Activated naive CD8-positive, alpha-beta T cell treated with anti-CD3 and anti-CD28 coated beads, Interleukin-2, amount 10 ng/mL, durations not matched to agents 7 days and 5 days (primary cell): Measurements from ENCODE around the gene SORCS2. TPM values are rescaled to one million over a fixed set of nuclear protein-coding genes. Genes with fewer than 3 reads are reported as not detected.

Source experiments
- ATAC-seq: fragments of 150-1000 bp; cut with Tn5 transposase; one replicate; pipeline ENCODE4 v1.10.0; 2021; ENCODE audit warnings: low read depth, moderate library complexity
- POLR2A ChIA-PET: fragments of 350-600 bp; sonication (Branson Sonifier 250); formaldehyde crosslinking; loops from one replicate; lab custom pipeline; 2021; ENCODE audit warnings: antibody characterized with exemption; lab: Charles Lee
- DNase-seq: peaks from one replicate; pipeline ENCODE4 v3.0.0; 2021
- H3K27ac Mint-ChIP-seq: one replicate; pipeline ENCODE4 v1.8.0; 2022; ENCODE audit warnings: mild to moderate bottlenecking, mixed read lengths
- H3K27me3 Mint-ChIP-seq: one replicate; pipeline ENCODE4 v1.8.0; 2022; ENCODE audit warnings: mild to moderate bottlenecking, moderate library complexity, mixed read lengths
- H3K36me3 Mint-ChIP-seq: one replicate; pipeline ENCODE4 v1.8.0; 2021; ENCODE audit warnings: mild to moderate bottlenecking, mixed read lengths
- H3K4me1 Mint-ChIP-seq: one replicate; pipeline ENCODE4 v1.8.0; 2021; ENCODE audit warnings: mixed read lengths
- H3K4me3 Mint-ChIP-seq: one replicate; pipeline ENCODE4 v1.8.0; 2022; ENCODE audit warnings: mild to moderate bottlenecking, moderate library complexity, mixed read lengths
- H3K9me3 Mint-ChIP-seq: one replicate; pipeline ENCODE4 v1.8.0; 2021; ENCODE audit warnings: mixed read lengths
- total RNA-seq, 2 experiments: library from RNA; stranded (reverse); gene quantifications; one replicate each; pipeline ENCODE4 v1.2.3, GENCODE V29; 2021

The SORCS2 gene
- total RNA-seq, 2 experiments from 2014 or later = not detected

GRCh38 chr4:7657545-7658297 lies 465.4 kb downstream of the SORCS2 start:
- ATAC-seq = no peak
- H3K36me3 Mint-ChIP-seq = no peaks in the 10 kb centered on the region
- no peak overlapping the region for H3K4me3 Mint-ChIP-seq

DNA sequence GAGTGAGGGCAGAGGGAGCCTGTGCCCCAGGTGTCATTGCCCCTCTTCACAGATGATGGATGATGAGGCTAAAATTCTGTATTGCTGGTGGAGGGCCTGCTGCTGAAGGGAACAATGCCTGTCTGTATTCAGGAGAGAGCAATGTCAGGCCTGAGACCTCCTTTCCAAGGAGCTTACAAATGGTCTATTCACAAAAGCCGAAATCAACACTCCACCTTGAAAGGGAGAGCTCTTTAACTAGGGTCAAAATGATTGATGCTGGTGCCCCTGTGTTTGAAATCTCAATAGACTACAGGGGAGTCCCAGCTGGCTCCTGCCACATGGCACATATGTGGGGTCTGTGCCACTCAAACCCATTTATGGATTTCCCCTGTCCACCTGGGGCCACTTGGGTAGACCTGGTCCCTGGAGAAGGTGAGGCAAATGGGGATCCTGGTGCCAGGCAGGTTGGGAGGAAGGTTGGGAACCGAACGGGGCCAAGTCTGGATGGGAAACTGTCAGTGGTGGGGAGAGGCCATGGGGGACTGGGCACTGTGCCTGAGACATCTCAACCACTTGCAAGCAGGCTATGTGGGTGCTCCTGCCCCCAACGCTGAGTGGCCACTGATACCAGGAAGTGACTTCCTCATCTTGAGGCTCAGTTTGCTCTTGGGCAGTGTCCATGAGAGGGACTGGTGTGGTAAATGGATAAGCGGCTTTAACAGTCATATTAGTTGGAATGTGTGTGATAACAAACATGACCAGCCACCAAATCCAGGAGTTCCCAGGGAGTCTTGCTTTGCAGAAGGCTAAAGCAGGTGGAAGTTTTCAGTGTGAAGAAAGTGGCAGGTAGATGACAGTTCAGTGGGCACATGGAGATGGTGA lies 466.2 kb downstream of the SORCS2 start:
- DNase-seq (no peak), ATAC-seq (no peak)
- POLR2A ChIA-PET = no interaction called here
- Mint-ChIP-seq H3K4me3 (no peak overlapping the region), H3K36me3 (no peaks in the 10 kb centered on the region), H3K27me3 (peaks cover 13% of the 10 kb centered on the region), H3K9me3 (no peaks in the 10 kb centered on the region), H3K4me1 (peaks cover 5% of the 10 kb centered on the region), H3K27ac (no peak overlapping the region)

More at GRCh38 chr4:7657545-7658297, 465.4 kb downstream of the SORCS2 start:
- no peaks in the 10 kb centered on the region for H3K9me3 Mint-ChIP-seq
- DNase-seq = no peak
- POLR2A ChIA-PET = no interaction called here
- no peak overlapping the region for H3K27ac Mint-ChIP-seq
- peaks cover 2% of the 10 kb centered on the region for H3K4me1 Mint-ChIP-seq
- H3K27me3 Mint-ChIP-seq = peaks cover 13% of the 10 kb centered on the region

- H3K27ac Mint-ChIP-seq = no peak overlapping the region
- H3K9me3 Mint-ChIP-seq = no peaks in the 10 kb centered on the region
- H3K27me3 Mint-ChIP-seq = peaks cover 10% of the 10 kb centered on the region
- ATAC-seq = no peak
- H3K4me3 Mint-ChIP-seq = no peak overlapping the region
- no peaks in the 10 kb centered on the region for H3K36me3 Mint-ChIP-seq
- POLR2A ChIA-PET = no interaction called here
- no peak for DNase-seq
- H3K4me1 Mint-ChIP-seq = peaks cover 5% of the 10 kb centered on the region
Observed at GRCh38 chr4:7659429-7660175, 467.3 kb downstream of the SORCS2 start.

GRCh38 chr4:7660176-7661039 lies 468.1 kb downstream of the SORCS2 start:
- POLR2A ChIA-PET = no interaction called here
- no peak for DNase-seq
- ATAC-seq = no peak
- Mint-ChIP-seq H3K27ac (no peak overlapping the region), H3K4me3 (no peak overlapping the region), H3K9me3 (no peaks in the 10 kb centered on the region), H3K36me3 (no peaks in the 10 kb centered on the region), H3K27me3 (peaks cover 5% of the 10 kb centered on the region), H3K4me1 (peaks cover 5% of the 10 kb centered on the region)

- H3K9me3 Mint-ChIP-seq = no peaks in the 10 kb centered on the region
- no peak overlapping the region for H3K27ac Mint-ChIP-seq
- DNase-seq (no peak), ATAC-seq (no peak)
- POLR2A ChIA-PET = no interaction called here
- H3K36me3 Mint-ChIP-seq = no peaks in the 10 kb centered on the region
- no peak overlapping the region for H3K4me3 Mint-ChIP-seq
- H3K27me3 Mint-ChIP-seq = peaks cover 2% of the 10 kb centered on the region
- H3K4me1 Mint-ChIP-seq = peaks cover 5% of the 10 kb centered on the region
Observed at GRCh38 chr4:7661066-7661748, 468.9 kb downstream of the SORCS2 start.

GRCh38 chr4:7661846-7662506 lies 469.6 kb downstream of the SORCS2 start:
- H3K9me3 Mint-ChIP-seq = no peaks in the 10 kb centered on the region
- no peaks in the 10 kb centered on the region for H3K27me3 Mint-ChIP-seq
- ATAC-seq (no peak), DNase-seq (no peak)
- H3K27ac Mint-ChIP-seq = no peak overlapping the region
- no peak overlapping the region for H3K4me3 Mint-ChIP-seq
- H3K4me1 Mint-ChIP-seq = peaks cover 5% of the 10 kb centered on the region
- POLR2A ChIA-PET = no interaction called here
- no peaks in the 10 kb centered on the region for H3K36me3 Mint-ChIP-seq

DNA sequence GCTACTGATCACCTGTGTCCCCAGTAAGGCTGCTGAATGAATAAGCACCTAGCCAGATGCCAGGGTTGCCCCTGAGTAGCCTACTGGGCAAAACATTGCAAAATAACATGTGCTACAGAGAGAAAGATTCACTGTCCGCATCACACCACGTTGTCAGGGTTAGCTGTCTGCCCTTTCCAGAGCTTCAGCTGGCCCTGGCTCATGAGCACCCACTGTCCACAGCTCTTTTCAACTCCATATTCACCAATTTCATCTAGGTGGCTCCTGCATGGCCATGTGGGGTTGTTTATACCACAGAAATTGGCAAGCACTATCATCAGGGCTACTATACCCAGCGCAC lies 470.1 kb downstream of the SORCS2 start:
- Mint-ChIP-seq H3K27me3 (no peaks in the 10 kb centered on the region), H3K4me3 (no peak overlapping the region), H3K27ac (peak overlapping the region; percentile 58), H3K36me3 (no peaks in the 10 kb centered on the region), H3K9me3 (no peaks in the 10 kb centered on the region), H3K4me1 (peaks cover 5% of the 10 kb centered on the region)
- POLR2A ChIA-PET = no interaction called here
- ATAC-seq (no peak), DNase-seq (no peak)

GRCh38 chr4:7663075-7663541 lies 470.8 kb downstream of the SORCS2 start:
- H3K27ac Mint-ChIP-seq = peak overlapping the region; percentile 58
- no peak overlapping the region for H3K4me3 Mint-ChIP-seq
- POLR2A ChIA-PET = no interaction called here
- no peaks in the 10 kb centered on the region for H3K9me3 Mint-ChIP-seq
- peaks cover 2% of the 10 kb centered on the region for H3K27me3 Mint-ChIP-seq
- ATAC-seq (peak; percentile 58), DNase-seq (no peak)
- peaks cover 5% of the 10 kb centered on the region for H3K4me1 Mint-ChIP-seq
- H3K36me3 Mint-ChIP-seq = no peaks in the 10 kb centered on the region

GRCh38 chr4:7664106-7664505 lies 471.8 kb downstream of the SORCS2 start:
- Mint-ChIP-seq H3K27me3 (peaks cover 3% of the 10 kb centered on the region), H3K4me1 (peaks cover 5% of the 10 kb centered on the region), H3K4me3 (no peak overlapping the region), H3K9me3 (no peaks in the 10 kb centered on the region), H3K27ac (no peak overlapping the region), H3K36me3 (no peaks in the 10 kb centered on the region)
- POLR2A ChIA-PET = no interaction called here
- DNase-seq = no peak
- no peak for ATAC-seq

DNA sequence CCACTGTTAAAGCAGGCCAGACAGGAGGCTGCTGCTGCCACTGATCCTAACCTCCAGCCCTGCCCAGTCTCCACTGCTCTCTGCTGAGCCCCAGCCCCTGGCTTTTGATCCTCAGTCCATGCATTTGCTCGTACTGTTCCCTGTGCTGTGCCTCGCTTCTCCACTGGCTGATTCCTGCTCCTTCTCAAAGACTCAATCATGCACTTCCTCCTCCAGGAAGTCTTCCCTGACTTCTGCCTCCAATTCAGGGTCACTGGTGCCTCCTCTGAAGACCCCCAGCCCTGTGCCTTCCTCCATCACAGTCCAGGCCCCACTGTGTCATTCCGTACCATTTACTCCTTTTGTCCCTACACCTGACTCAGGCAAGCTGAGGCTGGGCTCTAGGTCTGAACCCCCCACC lies 473.0 kb downstream of the SORCS2 start:
- H3K27ac Mint-ChIP-seq = no peak overlapping the region

DNA sequence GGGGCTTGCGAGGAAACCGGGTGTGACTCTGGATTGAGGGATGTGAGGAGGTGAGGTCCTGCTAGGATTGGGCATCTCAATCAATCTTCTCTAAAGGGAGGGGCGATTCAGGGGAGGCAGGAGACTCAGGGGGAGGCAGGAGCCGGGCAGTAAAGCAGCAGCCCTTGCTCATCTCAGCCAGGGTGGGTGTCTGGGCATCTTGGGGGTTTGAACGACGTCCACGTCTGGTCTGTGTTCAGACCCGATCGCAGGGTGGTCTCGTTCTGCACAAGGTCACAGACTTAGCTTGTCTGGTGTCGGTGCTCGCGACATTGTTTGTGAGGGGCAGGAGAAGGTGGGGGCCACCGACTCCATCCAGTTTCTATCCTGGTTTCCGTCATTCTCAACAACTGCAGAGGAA lies 473.7 kb downstream of the SORCS2 start:
- H3K36me3 Mint-ChIP-seq = no peaks in the 10 kb centered on the region

More for the DNA sequence above, 473.0 kb downstream of the SORCS2 start:
- H3K27me3 Mint-ChIP-seq = peaks cover 5% of the 10 kb centered on the region
- no peaks in the 10 kb centered on the region for H3K36me3 Mint-ChIP-seq
- DNase-seq = no peak
- peaks cover 5% of the 10 kb centered on the region for H3K4me1 Mint-ChIP-seq
- no peaks in the 10 kb centered on the region for H3K9me3 Mint-ChIP-seq
- POLR2A ChIA-PET = no interaction called here
- no peak overlapping the region for H3K4me3 Mint-ChIP-seq
- no peak for ATAC-seq

DNA sequence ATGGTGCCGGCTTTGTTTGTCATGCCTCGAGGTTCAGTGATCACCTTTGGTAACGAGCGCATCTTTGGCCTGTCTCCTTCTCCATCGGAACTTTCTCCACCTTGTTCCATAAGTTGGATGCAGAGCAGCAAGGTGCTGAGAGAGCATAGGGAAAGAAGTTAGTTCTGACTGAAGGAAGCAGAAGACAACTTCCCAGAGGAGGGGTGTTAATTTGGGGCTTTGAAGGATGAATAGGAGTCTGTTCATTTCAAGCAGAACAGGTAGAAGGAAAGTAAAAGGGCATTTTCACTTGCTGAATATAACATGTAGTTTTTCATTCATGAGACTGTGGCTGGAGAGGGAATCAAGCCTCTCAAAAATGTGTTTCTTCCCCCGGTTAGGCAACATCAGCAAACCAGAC lies 474.4 kb downstream of the SORCS2 start:
- POLR2A ChIA-PET = no interaction called here
- no peaks in the 10 kb centered on the region for H3K36me3 Mint-ChIP-seq
- no peaks in the 10 kb centered on the region for H3K9me3 Mint-ChIP-seq
- no peak overlapping the region for H3K27ac Mint-ChIP-seq
- DNase-seq (no peak), ATAC-seq (no peak)
- peaks cover 5% of the 10 kb centered on the region for H3K4me1 Mint-ChIP-seq
- H3K4me3 Mint-ChIP-seq = no peak overlapping the region
- H3K27me3 Mint-ChIP-seq = peaks cover 10% of the 10 kb centered on the region

More for the DNA sequence above, 473.7 kb downstream of the SORCS2 start:
- DNase-seq (no peak), ATAC-seq (no peak)
- H3K9me3 Mint-ChIP-seq = no peaks in the 10 kb centered on the region
- no peak overlapping the region for H3K4me3 Mint-ChIP-seq
- H3K27me3 Mint-ChIP-seq = peaks cover 5% of the 10 kb centered on the region
- peaks cover 5% of the 10 kb centered on the region for H3K4me1 Mint-ChIP-seq
- no peak overlapping the region for H3K27ac Mint-ChIP-seq
- POLR2A ChIA-PET = no interaction called here
